HL-60 (cell line): ENCODE data around the gene RFC2.

Experiments
- DNase-seq, 2 experiments: peaks; one replicate each; pipeline ENCODE4 v3.0.0-alpha.2; 2010 to 2020; ENCODE audit warnings: low read depth in 1 of 2, low spot score in 1 of 2
- H3K27ac ChIP-seq: fragments of 250-450 bp; sonication (Bioruptor Pico); replicated peaks from 2 replicates; pipeline ENCODE4 v1.5.1; 2020; ENCODE audit warnings: mild to moderate bottlenecking, moderate library complexity
- H3K27me3 ChIP-seq: fragments of 250-450 bp; sonication (Bioruptor Pico); 2 replicates; pipeline ENCODE4 v1.5.1; 2021; ENCODE audit warnings: mild to moderate bottlenecking, moderate library complexity; ENCODE audit not compliant: insufficient read depth, poor library complexity, severe bottlenecking
- H3K4me3 ChIP-seq: replicated peaks from 2 replicates; pipeline ENCODE4 v1.5.1; 2011; ENCODE audit warnings: mild to moderate bottlenecking, control low read depth, low read length; ENCODE audit not compliant: insufficient read depth
- GABPA ChIP-seq: IDR thresholded peaks from 2 replicates; pipeline ENCODE4 v1.6.1; 2012; ENCODE audit warnings: low read depth
- POLR2AphosphoS5 ChIP-seq: IDR thresholded peaks from 2 replicates; pipeline ENCODE4 v1.6.1; 2012; ENCODE audit warnings: low read depth
- SPI1 ChIP-seq: IDR thresholded peaks from 2 replicates; pipeline ENCODE4 v1.6.1; 2012; ENCODE audit warnings: low read depth, mild to moderate bottlenecking, borderline replicate concordance
- TF ChIP-seq, protein P1 (sequence below): IDR thresholded peaks from 2 replicates; pipeline ENCODE4 v1.6.1; 2012; ENCODE audit warnings: low read depth; ENCODE audit not compliant: insufficient replicate concordance
- TF ChIP-seq, protein P2 (sequence below): IDR thresholded peaks from one replicate; pipeline ENCODE4 v1.5.1; 2011; ENCODE audit warnings: low read length, control low read depth, inconsistent platforms; ENCODE audit not compliant: insufficient read depth

The RFC2 gene

GRCh38 chr7:74291535-74291934 lies 37.3 kb upstream of the RFC2 start:
- no peak for DNase-seq
- no peaks in the 10 kb centered on the region for H3K27me3 ChIP-seq
- H3K27ac ChIP-seq, result no peak overlapping the region
- H3K4me3 ChIP-seq, result no peak overlapping the region
- no peak for TF ChIP-seq POLR2AphosphoS5
- TF ChIP-seq SPI1, result no peak
- TF ChIP-seq, protein P1, sequence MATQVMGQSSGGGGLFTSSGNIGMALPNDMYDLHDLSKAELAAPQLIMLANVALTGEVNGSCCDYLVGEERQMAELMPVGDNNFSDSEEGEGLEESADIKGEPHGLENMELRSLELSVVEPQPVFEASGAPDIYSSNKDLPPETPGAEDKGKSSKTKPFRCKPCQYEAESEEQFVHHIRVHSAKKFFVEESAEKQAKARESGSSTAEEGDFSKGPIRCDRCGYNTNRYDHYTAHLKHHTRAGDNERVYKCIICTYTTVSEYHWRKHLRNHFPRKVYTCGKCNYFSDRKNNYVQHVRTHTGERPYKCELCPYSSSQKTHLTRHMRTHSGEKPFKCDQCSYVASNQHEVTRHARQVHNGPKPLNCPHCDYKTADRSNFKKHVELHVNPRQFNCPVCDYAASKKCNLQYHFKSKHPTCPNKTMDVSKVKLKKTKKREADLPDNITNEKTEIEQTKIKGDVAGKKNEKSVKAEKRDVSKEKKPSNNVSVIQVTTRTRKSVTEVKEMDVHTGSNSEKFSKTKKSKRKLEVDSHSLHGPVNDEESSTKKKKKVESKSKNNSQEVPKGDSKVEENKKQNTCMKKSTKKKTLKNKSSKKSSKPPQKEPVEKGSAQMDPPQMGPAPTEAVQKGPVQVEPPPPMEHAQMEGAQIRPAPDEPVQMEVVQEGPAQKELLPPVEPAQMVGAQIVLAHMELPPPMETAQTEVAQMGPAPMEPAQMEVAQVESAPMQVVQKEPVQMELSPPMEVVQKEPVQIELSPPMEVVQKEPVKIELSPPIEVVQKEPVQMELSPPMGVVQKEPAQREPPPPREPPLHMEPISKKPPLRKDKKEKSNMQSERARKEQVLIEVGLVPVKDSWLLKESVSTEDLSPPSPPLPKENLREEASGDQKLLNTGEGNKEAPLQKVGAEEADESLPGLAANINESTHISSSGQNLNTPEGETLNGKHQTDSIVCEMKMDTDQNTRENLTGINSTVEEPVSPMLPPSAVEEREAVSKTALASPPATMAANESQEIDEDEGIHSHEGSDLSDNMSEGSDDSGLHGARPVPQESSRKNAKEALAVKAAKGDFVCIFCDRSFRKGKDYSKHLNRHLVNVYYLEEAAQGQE, result no peak
- no peak for TF ChIP-seq GABPA
- TF ChIP-seq, protein P2, sequence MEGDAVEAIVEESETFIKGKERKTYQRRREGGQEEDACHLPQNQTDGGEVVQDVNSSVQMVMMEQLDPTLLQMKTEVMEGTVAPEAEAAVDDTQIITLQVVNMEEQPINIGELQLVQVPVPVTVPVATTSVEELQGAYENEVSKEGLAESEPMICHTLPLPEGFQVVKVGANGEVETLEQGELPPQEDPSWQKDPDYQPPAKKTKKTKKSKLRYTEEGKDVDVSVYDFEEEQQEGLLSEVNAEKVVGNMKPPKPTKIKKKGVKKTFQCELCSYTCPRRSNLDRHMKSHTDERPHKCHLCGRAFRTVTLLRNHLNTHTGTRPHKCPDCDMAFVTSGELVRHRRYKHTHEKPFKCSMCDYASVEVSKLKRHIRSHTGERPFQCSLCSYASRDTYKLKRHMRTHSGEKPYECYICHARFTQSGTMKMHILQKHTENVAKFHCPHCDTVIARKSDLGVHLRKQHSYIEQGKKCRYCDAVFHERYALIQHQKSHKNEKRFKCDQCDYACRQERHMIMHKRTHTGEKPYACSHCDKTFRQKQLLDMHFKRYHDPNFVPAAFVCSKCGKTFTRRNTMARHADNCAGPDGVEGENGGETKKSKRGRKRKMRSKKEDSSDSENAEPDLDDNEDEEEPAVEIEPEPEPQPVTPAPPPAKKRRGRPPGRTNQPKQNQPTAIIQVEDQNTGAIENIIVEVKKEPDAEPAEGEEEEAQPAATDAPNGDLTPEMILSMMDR, result no peak

- DNase-seq, result no peak
- H3K27me3 ChIP-seq, result no peaks in the 10 kb centered on the region
- TF ChIP-seq SPI1, result no peak
- no peak for TF ChIP-seq POLR2AphosphoS5
- TF ChIP-seq, protein P1, result no peak
- TF ChIP-seq, protein P2, result no peak
- TF ChIP-seq GABPA, result no peak
- H3K27ac ChIP-seq, result no peak overlapping the region
- H3K4me3 ChIP-seq, result no peak overlapping the region
Observed at GRCh38 chr7:74290981-74291441, 36.8 kb upstream of the RFC2 start.

- Histone ChIP-seq H3K27ac (no peak overlapping the region), H3K27me3 (no peaks in the 10 kb centered on the region), H3K4me3 (peak overlapping the region; percentile 53)
- TF ChIP-seq, protein P1, result no peak
- TF ChIP-seq, protein P2, result no peak
- TF ChIP-seq SPI1 (no peak), POLR2AphosphoS5 (no peak), GABPA (no peak)
- no peak for DNase-seq
Observed at GRCh38 chr7:74290553-74290950, 36.4 kb upstream of the RFC2 start.
